GM18861 (cell line): ENCODE measurements around the gene GNL3.
A peak's percentile ranks its signal among the peaks of the same experiment; 100 is the strongest.
"Not testable (repeated sequence)": the region's sequence is repeated elsewhere in the genome, so short reads cannot be mapped to it uniquely, and the experiment has no call there.

Experiments
- ATAC-seq: cut with Tn5 transposase; IDR thresholded peaks from one replicate; pipeline ENCODE4 v1.9.1; 2021; ENCODE audit not compliant: unreplicated experiment

Gene GNL3

DNA sequence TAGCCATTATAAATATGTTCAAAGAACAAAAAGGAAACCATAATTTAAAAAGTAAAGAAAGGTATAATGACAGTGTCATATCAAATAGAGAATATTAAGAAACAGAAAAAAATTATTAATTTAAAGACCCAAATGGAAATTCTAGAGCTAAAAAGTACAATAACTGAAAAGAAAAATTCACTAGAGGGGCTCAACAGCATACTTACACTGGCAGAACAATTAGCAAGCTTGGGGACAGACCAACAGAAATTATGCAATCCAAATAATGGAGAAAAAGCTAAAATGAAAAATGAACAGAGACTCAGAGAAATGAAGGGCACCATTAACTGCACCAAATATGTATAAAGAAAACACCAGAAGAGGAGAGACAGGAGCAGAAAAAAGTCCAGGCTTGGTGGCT is 33.8 kb downstream of the GNL3 start:
- no peak for ATAC-seq

GRCh38 chr3:52721002-52721729 is 35.3 kb downstream of the GNL3 start:
- peak; percentile 48 for ATAC-seq

GRCh38 chr3:52721730-52722008 is 35.8 kb downstream of the GNL3 start:
- ATAC-seq, result no peak

GRCh38 chr3:52722491-52722890 is 36.7 kb downstream of the GNL3 start:
- ATAC-seq, result no peak

DNA sequence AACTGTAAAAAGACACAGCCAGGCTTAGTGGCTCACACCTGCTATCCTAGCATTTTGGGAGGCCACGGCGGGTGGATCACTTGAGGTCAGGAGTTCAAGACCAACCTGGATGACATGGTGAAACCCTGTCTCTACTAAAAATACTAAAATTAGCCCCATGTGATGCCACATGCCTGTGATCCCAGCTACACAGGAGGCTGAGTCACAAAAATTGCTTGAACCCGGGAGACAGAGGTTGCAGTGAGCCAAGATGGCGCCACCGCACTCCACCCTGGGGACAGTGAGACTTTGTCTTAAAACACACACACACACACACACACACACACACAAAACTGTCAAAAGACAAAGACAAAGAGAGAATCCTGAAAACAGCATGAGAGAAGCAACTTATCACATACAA is 38.1 kb downstream of the GNL3 start:
- no peak for ATAC-seq

DNA sequence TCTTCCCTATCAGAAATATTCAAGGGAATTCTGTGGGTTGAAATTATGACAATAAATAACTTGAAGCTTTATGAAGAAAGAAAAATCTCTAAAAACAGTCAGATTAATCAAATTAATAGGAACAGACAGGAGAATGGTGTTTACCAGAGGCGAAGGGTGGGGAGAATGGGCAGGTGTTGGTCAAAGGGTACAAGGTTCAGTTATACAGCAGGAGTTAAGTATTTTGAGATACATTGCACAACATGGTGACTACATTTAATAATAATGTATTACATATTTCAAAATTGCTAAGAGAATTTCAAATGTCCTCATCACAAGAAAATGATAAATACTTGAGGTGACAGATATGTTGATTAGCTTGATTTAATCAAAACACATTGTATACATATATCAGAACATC is 38.7 kb downstream of the GNL3 start:
- no peak for ATAC-seq

DNA sequence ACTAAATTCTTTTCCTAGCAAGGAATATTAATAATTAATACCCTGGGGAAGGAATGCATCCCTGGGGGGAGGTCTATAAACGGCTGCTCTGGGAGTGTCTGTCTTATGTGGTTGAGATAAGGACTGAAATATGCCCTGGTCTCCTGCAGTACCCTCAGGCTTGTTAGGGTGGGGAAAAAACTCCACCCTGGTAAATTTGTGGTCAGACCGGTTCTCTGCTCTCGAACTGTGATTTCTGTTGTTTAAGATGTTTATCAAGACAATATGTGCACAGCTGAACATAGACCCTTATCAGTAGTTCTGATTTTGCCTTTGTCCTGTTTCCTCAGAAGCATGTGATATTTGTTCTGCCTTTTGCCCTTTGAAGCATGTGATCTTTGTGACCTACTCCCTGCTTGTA is 42.9 kb downstream of the GNL3 start:
- not testable (repeated sequence) for ATAC-seq

DNA sequence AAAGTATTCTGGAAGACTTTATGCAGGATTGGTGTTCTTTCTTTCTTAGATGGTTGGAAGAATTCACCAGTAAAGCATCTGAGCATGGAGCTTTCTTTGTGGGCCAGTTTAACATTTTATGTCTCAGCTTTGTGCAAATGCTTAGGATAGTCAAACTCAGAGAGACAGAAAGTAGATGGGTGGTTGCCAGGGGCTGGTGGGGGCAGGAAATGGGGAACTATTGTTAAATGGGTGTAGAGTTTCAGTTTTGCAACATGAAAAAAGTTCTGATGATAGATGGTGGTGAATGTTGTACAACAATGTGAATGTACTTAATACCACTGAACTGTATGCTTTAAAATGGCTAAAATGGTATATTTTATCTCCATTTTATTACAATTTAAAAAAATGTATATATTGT is 44.8 kb downstream of the GNL3 start:
- ATAC-seq, result no peak

- no peak for ATAC-seq
These were observed 45.8 kb downstream of the GNL3 start for GRCh38 chr3:52731590-52731989.

- ATAC-seq, result no peak
These were observed 47.5 kb downstream of the GNL3 start for GRCh38 chr3:52733256-52733891.

GRCh38 chr3:52739730-52740129 is 53.9 kb downstream of the GNL3 start:
- ATAC-seq, result no peak

DNA sequence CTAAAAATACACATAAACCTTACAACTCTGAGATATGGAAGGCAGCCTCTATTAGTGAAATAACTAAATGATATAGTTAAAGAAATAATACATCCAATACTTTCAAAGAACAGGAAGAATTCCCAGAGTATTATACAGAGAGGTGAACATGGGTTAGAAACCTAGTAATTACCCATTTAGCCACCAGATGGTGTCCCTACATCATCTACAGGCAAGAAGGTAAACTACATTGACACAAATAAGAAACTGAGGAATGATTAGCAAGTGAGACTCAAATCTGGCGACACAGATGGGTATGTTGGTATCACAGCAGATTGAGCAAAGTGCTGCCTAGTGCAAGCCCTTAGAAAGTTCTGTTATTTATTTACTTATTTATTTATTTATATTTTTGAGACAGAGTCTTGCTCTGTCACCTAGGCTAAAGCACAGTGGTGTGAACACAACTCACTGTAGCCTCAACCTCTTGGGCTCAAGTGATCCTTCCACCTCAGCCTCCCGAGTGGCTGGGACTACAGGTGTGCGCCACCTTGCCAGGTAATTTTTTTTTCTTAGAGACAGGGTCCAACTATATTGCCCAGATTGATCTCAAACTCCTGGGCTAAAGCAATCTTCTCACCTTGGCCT is 56.7 kb downstream of the GNL3 start:
- ATAC-seq, result no peak

GRCh38 chr3:52743152-52743551 is 57.3 kb downstream of the GNL3 start:
- ATAC-seq, result no peak

GRCh38 chr3:52743721-52744120 is 57.9 kb downstream of the GNL3 start:
- no peak for ATAC-seq
